HG02970 (cell line): ENCODE data around the gene PASK.

Experiments used
- ATAC-seq: cut with Tn5 transposase; IDR thresholded peaks from one replicate; pipeline ENCODE4 v1.9.1; 2021; ENCODE audit warnings: mild to moderate bottlenecking, moderate library complexity, moderate number of reproducible peaks; ENCODE audit not compliant: unreplicated experiment, low FRiP score

Gene PASK

DNA sequence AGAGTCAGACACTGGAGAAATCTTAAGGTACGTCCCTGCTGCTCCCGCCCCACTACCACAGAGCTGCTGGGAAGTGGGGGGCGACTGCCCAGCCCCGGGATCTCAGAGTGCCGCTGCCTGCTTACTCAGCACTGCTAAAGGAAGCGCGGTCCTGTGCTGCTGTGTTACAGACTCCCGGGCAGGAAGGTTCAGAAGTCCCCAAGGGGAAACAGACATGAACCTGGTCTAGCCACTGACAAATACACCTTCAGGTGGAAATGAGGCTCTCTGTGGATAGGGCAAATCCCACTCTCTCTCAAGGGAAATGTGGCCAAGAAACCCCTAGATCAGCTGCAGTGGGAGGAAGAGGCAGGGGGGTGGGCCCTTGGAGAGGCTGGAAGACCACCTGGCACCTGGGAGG is 60.9 kb downstream of the PASK start:
- no peak for ATAC-seq

- ATAC-seq: no peak
These were observed 61.6 kb downstream of the PASK start for GRCh38 chr2:241087420-241088268.

DNA sequence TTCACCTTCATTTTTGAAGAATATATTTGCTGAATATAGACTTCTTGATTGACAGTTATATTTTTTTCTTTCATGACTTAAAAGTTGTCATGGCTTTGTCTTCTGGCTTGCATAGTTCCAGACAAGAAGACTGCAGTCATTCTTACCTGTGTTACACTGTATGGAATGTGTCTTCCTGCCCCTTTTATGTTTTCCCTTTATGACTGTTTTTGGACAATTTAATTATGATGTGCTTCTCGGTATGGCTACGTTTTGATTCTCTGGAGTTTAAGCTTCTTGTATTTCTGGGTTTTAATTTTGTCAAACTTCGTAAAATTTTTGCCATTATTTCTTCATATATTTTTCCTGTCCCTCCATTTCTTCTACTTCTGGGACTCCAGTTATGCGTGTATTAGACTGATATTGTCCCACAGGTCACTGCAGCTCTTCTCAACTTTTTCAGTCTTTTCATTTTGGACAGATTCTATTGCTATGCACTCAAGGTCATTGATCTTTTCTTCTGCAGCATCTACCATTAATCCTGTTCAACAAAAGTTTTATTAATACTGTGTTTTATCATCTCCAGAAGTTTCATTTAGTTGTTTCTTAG is 64.3 kb downstream of the PASK start:
- no peak for ATAC-seq

GRCh38 chr2:241083091-241083415 is 66.2 kb downstream of the PASK start:
- ATAC-seq: no peak

- no peak for ATAC-seq
These were observed 66.8 kb downstream of the PASK start for GRCh38 chr2:241082341-241083090.

DNA sequence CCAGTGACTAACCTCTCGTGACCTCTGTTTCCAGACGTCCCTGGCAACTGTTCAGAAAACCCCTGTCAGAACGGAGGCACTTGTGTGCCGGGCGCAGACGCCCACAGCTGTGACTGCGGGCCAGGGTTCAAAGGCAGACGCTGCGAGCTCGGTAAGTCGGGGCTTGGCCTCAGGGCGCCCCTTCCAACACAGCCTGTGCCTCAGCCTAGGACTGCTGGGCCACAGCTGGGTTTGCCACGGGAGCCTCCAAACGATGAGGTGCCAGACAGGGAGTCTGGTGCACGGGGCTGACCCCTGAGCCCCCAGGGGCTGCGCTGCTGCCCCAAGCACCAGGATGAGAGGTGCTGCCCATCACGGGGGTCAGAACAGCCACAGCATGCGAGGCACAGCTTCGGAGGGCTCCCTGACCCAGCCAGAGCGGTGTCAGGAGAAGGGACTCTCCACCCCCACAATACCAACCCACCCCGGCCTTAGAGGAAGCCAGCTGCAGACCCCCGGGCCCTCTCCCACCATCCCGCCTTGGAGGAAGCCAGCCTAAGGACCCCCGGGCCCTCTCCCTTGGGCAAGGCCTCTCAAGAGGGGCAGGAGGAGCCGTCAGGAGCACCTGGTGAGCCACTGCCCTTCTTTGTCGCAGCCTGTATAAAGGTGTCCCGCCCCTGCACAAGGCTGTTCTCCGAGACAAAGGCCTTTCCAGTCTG is 67.5 kb downstream of the PASK start:
- ATAC-seq: no peak

DNA sequence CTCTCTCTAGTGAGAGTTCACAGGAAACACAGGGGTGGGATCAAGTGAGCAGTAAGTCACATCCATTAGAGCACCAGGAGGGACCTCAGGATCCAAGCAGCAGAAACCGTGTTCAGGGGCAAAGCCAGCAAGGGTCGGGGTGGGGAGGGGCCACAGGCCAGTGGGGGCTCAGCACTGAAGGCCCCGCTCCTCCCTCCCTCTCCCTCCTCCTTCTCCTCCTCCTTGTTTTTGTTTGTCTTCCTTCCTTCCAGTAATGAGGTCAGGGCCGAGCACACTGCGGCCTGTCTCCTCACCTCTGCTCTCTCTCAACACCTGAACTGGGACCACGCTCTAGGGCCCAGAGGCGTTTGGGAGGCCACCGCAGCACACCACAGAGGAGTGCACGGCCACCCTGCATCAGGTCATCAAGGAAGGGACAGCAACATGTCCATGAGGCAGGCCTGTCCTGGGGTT is 68.1 kb downstream of the PASK start:
- no peak for ATAC-seq

DNA sequence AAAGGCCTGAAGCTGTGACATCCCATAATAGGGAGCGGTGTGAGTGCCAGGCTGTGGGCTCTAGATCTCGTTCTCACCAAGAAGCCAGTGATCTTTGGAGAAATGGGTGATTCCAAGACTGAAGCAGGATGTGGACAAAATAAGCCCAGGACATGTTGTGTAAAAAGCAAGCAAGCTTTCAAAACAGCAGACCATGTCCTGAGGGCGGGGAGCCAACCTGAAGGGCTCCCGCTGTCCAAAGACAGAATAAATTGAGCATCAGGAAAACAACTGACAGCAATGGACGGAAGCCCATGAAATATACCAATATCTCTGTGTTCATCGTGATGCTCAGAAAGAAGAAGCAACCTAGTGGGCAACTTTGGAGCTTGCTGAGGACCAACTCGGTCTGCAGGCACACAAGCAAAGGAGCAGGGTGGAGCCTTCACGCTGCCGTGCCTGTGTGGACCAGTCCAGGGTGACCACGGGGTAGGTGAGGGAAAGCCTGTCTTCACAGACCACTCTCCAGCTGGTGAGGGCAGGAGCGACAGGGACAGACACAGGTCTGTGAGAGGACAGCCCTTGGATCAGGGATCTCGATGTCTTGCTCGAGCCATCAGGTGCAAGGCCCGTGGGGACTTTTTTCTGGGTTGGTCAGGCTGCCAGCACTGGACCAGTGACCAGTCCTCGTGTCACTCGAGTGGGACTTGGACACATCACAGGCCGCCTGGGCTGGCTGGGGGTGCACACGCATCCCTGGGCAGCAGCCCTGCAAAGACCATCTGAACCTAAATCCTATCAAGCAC is 68.7 kb downstream of the PASK start:
- no peak for ATAC-seq

DNA sequence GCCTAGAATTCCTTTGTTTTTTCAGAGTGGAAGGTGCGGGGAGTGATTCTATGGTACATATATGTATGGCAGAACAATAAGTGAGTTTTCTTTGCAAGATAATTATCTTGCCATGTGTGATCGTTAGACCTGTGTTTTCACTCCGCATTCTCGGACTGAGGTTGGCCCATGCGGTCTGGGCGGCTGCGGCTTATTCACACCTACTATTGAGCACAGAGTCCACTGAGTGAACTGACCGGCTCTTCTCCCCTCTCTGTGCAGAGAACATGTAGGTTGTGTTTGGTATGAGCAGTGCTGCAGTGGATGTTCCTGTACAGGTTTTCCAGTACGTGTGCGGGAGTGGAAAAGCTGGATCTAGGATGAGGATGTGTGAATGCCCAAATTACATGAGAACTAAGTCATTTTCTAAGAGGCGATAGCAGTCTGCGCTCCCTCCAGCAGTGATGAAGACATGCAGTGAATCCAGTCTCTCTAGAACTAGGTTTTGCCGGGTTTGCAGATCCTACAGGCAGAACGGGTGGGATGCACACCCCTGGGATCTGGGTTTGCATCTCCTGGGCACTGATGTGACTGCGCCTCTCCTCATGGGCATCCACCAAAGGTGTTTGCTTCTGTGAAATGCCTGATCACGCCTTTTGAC is 74.3 kb downstream of the PASK start:
- ATAC-seq: no peak

DNA sequence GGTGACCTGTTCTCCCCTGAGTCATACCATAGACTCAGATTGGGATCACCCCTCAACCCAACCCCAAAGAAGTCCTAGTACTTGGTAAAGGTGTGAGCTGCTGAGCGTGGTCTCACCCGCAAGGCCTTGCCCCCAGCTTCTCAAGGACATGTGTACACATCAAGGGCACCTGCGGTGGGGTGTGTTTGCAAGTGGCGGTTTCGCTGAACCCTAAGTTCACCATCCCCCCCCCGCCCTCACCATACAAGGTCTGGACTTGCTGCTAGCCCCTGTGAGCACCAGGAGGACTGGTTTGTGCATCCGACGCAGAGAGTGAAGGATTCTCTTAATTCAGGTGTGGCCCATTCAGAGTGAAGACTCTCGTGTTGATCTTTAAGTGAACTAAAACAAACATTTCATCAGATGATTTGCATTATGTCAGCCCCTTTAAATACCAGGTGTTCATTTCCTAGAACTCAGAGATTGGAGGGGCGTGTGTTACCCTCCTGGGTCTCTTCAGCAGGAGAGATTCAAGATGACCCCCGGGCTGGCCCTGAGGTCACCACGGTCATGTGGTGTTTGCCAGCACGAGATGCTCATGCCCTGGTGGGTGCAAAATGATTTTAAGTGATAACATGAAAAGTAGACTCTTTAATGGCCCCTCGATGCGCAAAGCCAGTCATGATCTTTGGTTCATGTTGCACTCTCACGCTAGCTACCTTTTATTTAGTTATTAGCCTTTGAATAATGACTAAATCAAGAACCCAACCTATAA is 75.0 kb downstream of the PASK start:
- ATAC-seq: no peak

DNA sequence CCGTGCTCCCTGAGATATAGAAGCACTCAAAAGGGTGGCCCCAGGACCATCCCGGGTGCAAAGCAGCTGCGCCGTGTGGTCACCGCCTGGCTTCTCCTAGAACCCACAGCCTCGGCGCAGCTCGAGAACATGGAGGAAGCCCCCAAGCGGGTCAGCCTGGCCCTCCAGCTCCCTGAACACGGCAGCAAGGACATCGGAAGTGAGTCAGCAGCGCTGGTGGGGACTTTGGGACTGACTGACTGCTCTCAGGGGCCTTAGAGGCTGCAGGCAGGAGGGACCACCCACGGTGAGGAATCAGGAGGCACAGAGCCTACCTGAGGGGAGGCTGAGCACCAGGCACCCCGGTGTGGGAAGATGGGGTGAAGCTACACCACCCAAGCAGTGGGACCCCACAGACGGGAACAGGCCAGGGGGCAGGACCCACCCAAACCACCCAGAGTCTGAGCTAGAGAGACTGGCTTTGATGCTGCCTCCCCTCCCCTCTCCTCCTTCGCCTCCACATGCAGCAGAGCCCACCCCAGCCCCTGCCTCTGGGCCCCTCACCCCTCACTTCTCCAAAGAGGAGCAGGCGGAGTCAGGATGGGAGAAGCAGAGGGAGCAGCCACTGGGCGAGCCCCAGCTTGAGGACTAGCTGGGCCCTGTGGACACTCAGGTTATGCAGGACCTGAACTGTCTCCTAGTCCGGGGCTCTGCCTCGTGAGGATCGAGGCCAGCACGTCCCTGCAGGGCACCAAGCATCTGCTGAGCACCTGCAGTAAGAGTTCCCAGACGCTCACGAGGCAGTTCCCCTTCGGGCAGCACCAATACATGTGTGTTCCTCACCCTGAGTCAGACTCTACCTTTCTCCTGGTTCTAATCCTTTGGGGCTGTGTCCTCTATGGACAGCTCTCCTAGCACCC is 75.9 kb downstream of the PASK start:
- no peak for ATAC-seq

DNA sequence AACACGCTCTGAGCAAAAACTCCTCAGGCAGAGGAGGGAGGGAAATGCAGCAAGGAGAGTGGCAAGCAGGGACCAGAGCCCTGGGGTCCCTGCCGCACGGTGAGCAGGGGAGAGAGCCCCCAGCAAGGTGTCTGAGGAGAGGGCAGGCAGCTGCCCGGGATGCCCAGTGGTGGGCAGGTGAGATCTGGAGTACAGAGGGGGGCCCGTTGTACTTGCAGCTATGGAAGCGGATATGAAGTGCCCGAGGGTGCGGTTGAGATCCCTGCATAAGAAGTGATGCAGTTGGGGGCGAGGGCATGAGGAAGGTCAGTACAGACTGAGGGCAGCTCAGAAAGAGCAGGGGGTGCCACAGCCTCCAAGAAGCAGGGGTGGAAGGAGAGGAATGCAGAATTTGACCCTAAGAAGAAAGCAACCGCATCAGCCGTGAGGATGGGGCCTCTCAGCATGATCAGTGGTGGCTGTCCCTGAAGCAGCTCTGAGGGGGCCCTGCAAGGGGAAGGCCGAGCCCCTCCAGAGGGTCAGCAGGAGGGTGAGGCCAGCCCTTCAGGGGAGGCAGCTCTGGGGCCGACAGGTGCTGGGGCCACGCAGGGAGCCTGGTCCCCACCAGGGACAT is 76.6 kb downstream of the PASK start:
- no peak for ATAC-seq

DNA sequence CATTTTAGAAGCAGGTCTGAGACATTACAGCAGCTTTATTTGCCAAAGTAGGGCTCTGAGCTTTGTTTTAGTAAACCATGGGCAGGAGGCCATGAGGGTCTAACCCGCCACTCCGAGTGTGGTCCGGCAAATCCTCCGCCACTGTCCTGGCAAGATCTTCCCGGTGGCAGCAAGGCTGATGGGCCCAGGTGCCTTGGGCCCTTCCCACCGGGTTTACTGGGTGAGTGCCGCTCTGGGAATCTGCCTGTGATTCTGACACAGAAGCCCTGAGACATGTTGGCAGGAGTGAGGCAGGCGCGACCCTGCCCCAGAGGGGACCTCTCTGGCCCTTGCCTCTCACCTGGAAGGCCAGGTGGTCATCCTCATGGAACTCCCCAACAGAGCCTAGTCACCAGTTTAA is 77.1 kb downstream of the PASK start:
- ATAC-seq: no peak

DNA sequence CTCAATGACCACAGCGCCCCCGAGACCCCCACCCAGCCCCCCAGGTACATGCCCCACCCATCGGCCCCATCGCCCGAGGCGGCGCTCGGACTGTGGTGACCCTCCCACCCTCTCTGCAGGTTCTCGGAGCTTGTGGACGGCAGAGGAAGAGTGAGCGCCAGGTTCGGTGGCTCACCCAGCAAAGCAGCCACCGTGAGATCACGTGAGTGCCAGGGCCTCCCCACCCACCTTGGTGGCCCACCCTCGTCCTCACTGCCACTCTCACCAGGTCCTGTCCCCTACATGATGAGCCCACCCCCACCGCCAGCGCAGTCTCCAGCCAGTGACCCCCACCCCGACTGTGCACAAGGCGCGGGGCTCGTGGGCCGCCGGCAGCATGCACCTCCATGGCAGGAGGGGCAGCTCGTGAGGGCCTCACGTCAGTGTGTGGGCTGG is 77.6 kb downstream of the PASK start:
- no peak for ATAC-seq

- ATAC-seq: no peak
These were observed 78.2 kb downstream of the PASK start for GRCh38 chr2:241070811-241071676.

- no peak for ATAC-seq
These were observed 78.9 kb downstream of the PASK start for GRCh38 chr2:241070361-241070760.
